GM18868 (cell line): ENCODE results near the gene CAPN2.

Experiments
- ATAC-seq: cut with Tn5 transposase; IDR thresholded peaks from one replicate; pipeline ENCODE4 v1.9.1; 2021; ENCODE audit warnings: mild to moderate bottlenecking, moderate library complexity; ENCODE audit not compliant: unreplicated experiment

The CAPN2 gene

GRCh38 chr1:223702735-223703667 lies 9.3 kb upstream of the CAPN2 start:
- no peak for ATAC-seq

GRCh38 chr1:223703668-223704013 lies 8.7 kb upstream of the CAPN2 start:
- ATAC-seq, result no peak

- peak; percentile 53 for ATAC-seq
Measured at GRCh38 chr1:223704921-223705878, 7.1 kb upstream of the CAPN2 start.

- no peak for ATAC-seq
Measured at GRCh38 chr1:223706077-223706973, 6.0 kb upstream of the CAPN2 start.

- no peak for ATAC-seq
Measured at GRCh38 chr1:223707256-223708000, 4.9 kb upstream of the CAPN2 start.

GRCh38 chr1:223708001-223708359 lies 4.4 kb upstream of the CAPN2 start:
- no peak for ATAC-seq

GRCh38 chr1:223708651-223709268 lies 3.6 kb upstream of the CAPN2 start:
- ATAC-seq, result no peak

GRCh38 chr1:223709598-223709997 lies 2.7 kb upstream of the CAPN2 start:
- no peak for ATAC-seq

GRCh38 chr1:223710179-223711133 lies 1.9 kb upstream of the CAPN2 start:
- ATAC-seq, result no peak

- no peak for ATAC-seq
Measured at GRCh38 chr1:223711173-223711572, 1.2 kb upstream of the CAPN2 start.

GRCh38 chr1:223711747-223712193 lies 569 bp upstream of the CAPN2 start:
- ATAC-seq, result no peak

GRCh38 chr1:223712850-223713474 lies 623 bp downstream of the CAPN2 start:
- ATAC-seq, result peak; percentile 29

- no peak for ATAC-seq
Measured at GRCh38 chr1:223713546-223714420, 1.4 kb downstream of the CAPN2 start.

- ATAC-seq, result no peak
Measured at GRCh38 chr1:223714421-223714724, 2.0 kb downstream of the CAPN2 start.

GRCh38 chr1:223714849-223715603 lies 2.7 kb downstream of the CAPN2 start:
- ATAC-seq, result no peak

GRCh38 chr1:223715604-223716172 lies 3.3 kb downstream of the CAPN2 start:
- no peak for ATAC-seq
